ENCODE results near the gene DNAJC15.

- TF ChIP-seq CTCF (conservative IDR thresholded peaks at IDR 0.05; ENCODE audit: low read depth, low read length) (no peak), BHLHE40 (IDR thresholded peaks at IDR 0.05; ENCODE audit: low read depth, low read length) (no peak), RCOR1 (IDR thresholded peaks at IDR 0.05; ENCODE audit: insufficient replicate concordance, low read length) (no peak), MXI1 (IDR thresholded peaks at IDR 0.05; ENCODE audit: borderline replicate concordance, low read depth, low read length) (no peak), POLR2A (IDR thresholded peaks at IDR 0.05; ENCODE audit: low read depth, low read length) (no peak), ELK1 (IDR thresholded peaks at IDR 0.05; ENCODE audit: borderline replicate concordance, low read depth, low read length) (no peak), CHD1 (IDR thresholded peaks at IDR 0.05; ENCODE audit: low read depth, low read length) (no peak), FOS (IDR thresholded peaks at IDR 0.05; ENCODE audit: low read depth, low read length) (no peak), CEBPB (IDR thresholded peaks at IDR 0.05; ENCODE audit: low read depth, low read length) (no peak), RAD21 (IDR thresholded peaks at IDR 0.05; ENCODE audit: low read length) (no peak), NFE2L2 (IDR thresholded peaks at IDR 0.05; ENCODE audit: low read depth, low read length) (no peak), MAZ (IDR thresholded peaks at IDR 0.05; ENCODE audit: borderline replicate concordance, low read depth, low read length) (no peak)
Observed at GRCh38 chr13:42997381-42997780, 26.0 kb upstream of the DNAJC15 start.
